ENCODE results near the gene IHH. TPM values are rescaled to one million over a fixed set of nuclear protein-coding genes. Genes with fewer than 3 reads are reported as not detected.

IHH gene
- total and polyA plus RNA-seq, 2 donors (not counting 1 experiment from before 2014, with no cell fraction given): 0.15 to 0.22 TPM

- Mint-ChIP-seq H3K27me3 (peaks cover 35% of the 10 kb centered on the region), H3K4me3 (no peak overlapping the region), H3K4me1 (no peaks in the 10 kb centered on the region), H3K9me3 (ENCODE audit: insufficient read depth) (no peaks in the 10 kb centered on the region), H3K27ac (no peak overlapping the region)
- DNase-seq (no peak), ATAC-seq (ENCODE audit: low read depth) (no peak)
- Histone ChIP-seq H3K27me3 (replicated peaks in 1 of 4; ENCODE audit: control extremely low read depth in 1 of 4, control insufficient read depth in 3 of 4, insufficient read depth in 4 of 4, low read length in 3 of 4) (peaks cover 0 to 15% (median 1%) of the 10 kb centered on the region in 4 experiments), H3K4me1 (ENCODE audit: control insufficient read depth in 2 of 2, insufficient read depth in 2 of 2, low read length in 2 of 2) (no peaks in the 10 kb centered on the region), H3K9me3 (ENCODE audit: control extremely low read depth in 1 of 3, control insufficient read depth in 2 of 3, insufficient read depth in 1 of 3, low read length in 2 of 3) (no peaks in the 10 kb centered on the region), H3K27ac (ENCODE audit: low read length in 2 of 2) (no peak overlapping the region), H4K20me1 (ENCODE audit: control insufficient read depth, insufficient read depth, low read length, poor library complexity, severe bottlenecking) (no peaks in the 10 kb centered on the region), H3K9ac (ENCODE audit: low read length) (no peak overlapping the region), H3K4me3 (ENCODE audit: control extremely low read depth in 1 of 5, extremely low read depth in 1 of 5, insufficient read depth in 1 of 5, low read depth in 2 of 5, low read length in 4 of 5) (no peak overlapping the region), H3K79me2 (ENCODE audit: control insufficient read depth, insufficient read depth, low read length) (no peaks in the 10 kb centered on the region), H2AFZ (ENCODE audit: insufficient read depth, low read depth, low read length, poor library complexity, severe bottlenecking) (no peak overlapping the region), H3K4me2 (replicated peaks; ENCODE audit: low read depth, low read length, poor library complexity, severe bottlenecking) (no peak overlapping the region), H3K36me3 (replicated peaks in 1 of 2; ENCODE audit: control extremely low read depth in 1 of 2, control insufficient read depth in 1 of 2, extremely low read depth in 1 of 2, insufficient read depth in 2 of 2, low read length in 1 of 2) (no peaks in the 10 kb centered on the region)
- intact Hi-C loops (cut with micrococcal nuclease): no loop called here
- ChIA-PET CTCF (no interaction called here), POLR2A (no interaction called here)
- TF ChIP-seq CTCF (IDR thresholded peaks at IDR 0.05): no peak
- no peak for TF ChIP-seq EZH2 (IDR thresholded peaks at IDR 0.05; ENCODE audit: borderline replicate concordance, insufficient read depth, low read depth, low read length, poor library complexity, severe bottlenecking)
- WGBS (ENCODE audit: insufficient coverage): 92% methylated on average over 6 of the region's 7 CpGs
Measured at GRCh38 chr2:219018286-219018685, 42.4 kb downstream of the IHH start.

- 83% methylated on average over 14 of the region's 14 CpGs for WGBS (ENCODE audit: insufficient coverage)
- H3K9ac ChIP-seq (ENCODE audit: low read length): no peak overlapping the region
- H3K4me3 ChIP-seq (ENCODE audit: control extremely low read depth in 1 of 5, extremely low read depth in 1 of 5, insufficient read depth in 1 of 5, low read depth in 2 of 5, low read length in 4 of 5): no peak overlapping the region
- no peak overlapping the region for H3K27ac ChIP-seq (ENCODE audit: low read length in 2 of 2)
- ATAC-seq (ENCODE audit: low read depth): no peak
- ChIA-PET POLR2A (no interaction called here), CTCF (interaction anchor here (0.8 to 1.7 kb wide), 2 partner anchors 9 to 37 kb away, joined by 3 read pairs; no protein-coding TSS in a partner anchor)
- no peaks in the 10 kb centered on the region for H3K4me1 ChIP-seq (ENCODE audit: control insufficient read depth in 2 of 2, insufficient read depth in 2 of 2, low read length in 2 of 2)
- H3K36me3 ChIP-seq (replicated peaks in 1 of 2; ENCODE audit: control extremely low read depth in 1 of 2, control insufficient read depth in 1 of 2, extremely low read depth in 1 of 2, insufficient read depth in 2 of 2, low read length in 1 of 2): no peaks in the 10 kb centered on the region
- intact Hi-C loops (cut with micrococcal nuclease): no loop called here
- H3K27me3 ChIP-seq (replicated peaks in 1 of 4; ENCODE audit: control extremely low read depth in 1 of 4, control insufficient read depth in 3 of 4, insufficient read depth in 4 of 4, low read length in 3 of 4): peaks cover 0 to 11% (median 1%) of the 10 kb centered on the region in 4 experiments
- no peak overlapping the region for H2AFZ ChIP-seq (ENCODE audit: insufficient read depth, low read depth, low read length, poor library complexity, severe bottlenecking)
- Mint-ChIP-seq H3K4me3 (no peak overlapping the region), H3K4me1 (no peaks in the 10 kb centered on the region), H3K27ac (no peak overlapping the region), H3K27me3 (peaks cover 40% of the 10 kb centered on the region), H3K9me3 (ENCODE audit: insufficient read depth) (no peaks in the 10 kb centered on the region)
- no peak for DNase-seq
- no peaks in the 10 kb centered on the region for H3K9me3 ChIP-seq (ENCODE audit: control extremely low read depth in 1 of 3, control insufficient read depth in 2 of 3, insufficient read depth in 1 of 3, low read length in 2 of 3)
- no peak for TF ChIP-seq CTCF (IDR thresholded peaks at IDR 0.05)
- no peak for TF ChIP-seq EZH2 (IDR thresholded peaks at IDR 0.05; ENCODE audit: borderline replicate concordance, insufficient read depth, low read depth, low read length, poor library complexity, severe bottlenecking)
- no peaks in the 10 kb centered on the region for H3K79me2 ChIP-seq (ENCODE audit: control insufficient read depth, insufficient read depth, low read length)
- H3K4me2 ChIP-seq (replicated peaks; ENCODE audit: low read depth, low read length, poor library complexity, severe bottlenecking): no peak overlapping the region
- H4K20me1 ChIP-seq (ENCODE audit: control insufficient read depth, insufficient read depth, low read length, poor library complexity, severe bottlenecking): no peaks in the 10 kb centered on the region
Measured at GRCh38 chr2:219017201-219017931, 43.4 kb downstream of the IHH start.

Measured in B cell (primary cell).